ENCODE measurements around the gene MAGI3.
"Not testable (repeated sequence)": the region's sequence is repeated elsewhere in the genome, so short reads cannot be mapped to it uniquely, and the experiment has no call there.

MAGI3 gene

GRCh38 chr1:113592230-113592629 is 201.9 kb downstream of the MAGI3 start:
- Histone ChIP-seq H3K9me3 (ENCODE audit: control insufficient read depth, insufficient read depth, low read depth, low read length) (no peaks in the 10 kb centered on the region), H3K4me3 (ENCODE audit: low read depth, low read length) (no peak overlapping the region), H3K27ac (ENCODE audit: extremely low read depth, low read depth, low read length) (no peak overlapping the region), H3K4me1 (ENCODE audit: control insufficient read depth, insufficient read depth, low read length) (peaks cover 5% of the 10 kb centered on the region; the same call in 1 of the 2 replicates), H3K36me3 (ENCODE audit: control insufficient read depth in 2 of 2, insufficient read depth in 1 of 2, low read length in 2 of 2) (peaks cover 0 to 15% of the 10 kb centered on the region in 2 experiments; a peak in 2 of 3 replicates)
- POLR2A ChIA-PET: no interaction called here
- no peak for TF ChIP-seq TCF7L2 (IDR thresholded peaks at IDR 0.05; ENCODE audit: borderline replicate concordance, low read depth, low read length)
- no peak for TF ChIP-seq ZNF558 (tag by site-specific recombination; IDR thresholded peaks at IDR 0.05)
- no peak for TF ChIP-seq ZNF311 (tag by site-specific recombination; IDR thresholded peaks at IDR 0.05; ENCODE audit: borderline replicate concordance)
- no peak for TF ChIP-seq PRDM1 (tag by site-specific recombination; IDR thresholded peaks at IDR 0.05)
- no peak for TF ChIP-seq ZNF157 (tag by site-specific recombination; IDR thresholded peaks at IDR 0.05)
- TF ChIP-seq REPIN1 (tag by site-specific recombination; IDR thresholded peaks at IDR 0.05; ENCODE audit: low read depth): no peak
- TF ChIP-seq ZNF837 (tag by site-specific recombination; IDR thresholded peaks at IDR 0.05): no peak
- TF ChIP-seq ZNF202 (tag by site-specific recombination; IDR thresholded peaks at IDR 0.05; ENCODE audit: borderline replicate concordance): no peak
- TF ChIP-seq ZNF692 (tag by site-specific recombination; IDR thresholded peaks at IDR 0.05): no peak
- no peak for TF ChIP-seq ZNF266 (tag by site-specific recombination; IDR thresholded peaks at IDR 0.05; ENCODE audit: low read depth)
- TF ChIP-seq WT1 (tag by site-specific recombination; IDR thresholded peaks at IDR 0.05): no peak
- TF ChIP-seq YY2 (tag by site-specific recombination; IDR thresholded peaks at IDR 0.05): no peak
- TF ChIP-seq ZNF530 (tag by site-specific recombination; IDR thresholded peaks at IDR 0.05; ENCODE audit: low read depth): no peak
- TF ChIP-seq ZNF121 (tag by site-specific recombination; IDR thresholded peaks at IDR 0.05): no peak
- TF ChIP-seq KLF7 (tag by site-specific recombination; IDR thresholded peaks at IDR 0.05; ENCODE audit: borderline replicate concordance): no peak
- no peak for TF ChIP-seq ZNF37A (tag by site-specific recombination; IDR thresholded peaks at IDR 0.05)
- no peak for TF ChIP-seq ZNF670 (tag by site-specific recombination; IDR thresholded peaks at IDR 0.05; ENCODE audit: low read depth)
- CTCF ChIA-PET: interaction anchor here (1.0 to 1.3 kb wide), 2 partner anchors 13 to 26 kb away, joined by 3 to 4 read pairs; no protein-coding TSS in a partner anchor

- Histone ChIP-seq H3K9me3 (ENCODE audit: control insufficient read depth, insufficient read depth, low read depth, low read length) (no peaks in the 10 kb centered on the region), H3K36me3 (ENCODE audit: control insufficient read depth in 2 of 2, insufficient read depth in 1 of 2, low read length in 2 of 2) (peaks cover 0 to 19% of the 10 kb centered on the region in 2 experiments; a peak in 2 of 3 replicates), H3K4me3 (ENCODE audit: low read depth, low read length) (no peak overlapping the region), H3K27ac (ENCODE audit: extremely low read depth, low read depth, low read length) (no peak overlapping the region), H3K4me1 (ENCODE audit: control insufficient read depth, insufficient read depth, low read length) (peaks cover 5% of the 10 kb centered on the region; the same call in 1 of the 2 replicates)
- POLR2A ChIA-PET: no interaction called here
- TF ChIP-seq ZNF16 (tag by site-specific recombination; IDR thresholded peaks at IDR 0.05; ENCODE audit: low read depth) (no peak), ZFHX2 (tag by site-specific recombination; conservative IDR thresholded peaks at IDR 0.05) (peak; percentile 43), EGR2 (tag by site-specific recombination; IDR thresholded peaks at IDR 0.05; ENCODE audit: low read depth) (peak; percentile 64)
- CTCF ChIA-PET: no interaction called here
Observed at GRCh38 chr1:113593550-113594297, 203.4 kb downstream of the MAGI3 start.

GRCh38 chr1:113604466-113604865 is 214.2 kb downstream of the MAGI3 start:
- H3K4me3 ChIP-seq (ENCODE audit: low read depth, low read length); H3K27ac ChIP-seq (ENCODE audit: extremely low read depth, low read depth, low read length); H3K9me3 ChIP-seq (ENCODE audit: control insufficient read depth, insufficient read depth, low read depth, low read length); H3K36me3 ChIP-seq (ENCODE audit: control insufficient read depth in 2 of 2, insufficient read depth in 1 of 2, low read length in 2 of 2); POLR2A ChIA-PET; H3K4me1 ChIP-seq (ENCODE audit: control insufficient read depth, insufficient read depth, low read length); CTCF ChIA-PET: not testable (repeated sequence)
- TF ChIP-seq ZNF146 (tag by site-specific recombination; IDR thresholded peaks at IDR 0.05): peak; percentile 42
- TF ChIP-seq ZNF580 (tag by site-specific recombination; IDR thresholded peaks at IDR 0.05): 0 out of 2 replicates have a peak, but pooled peaks have one; percentile 47
